ENCODE measurements around the gene F5. TPM values are rescaled to one million over a fixed set of nuclear protein-coding genes. Genes with fewer than 3 reads are reported as not detected.

F5 gene
- total RNA-seq, 1 donor from 2014 or later: 1.6 TPM

DNA sequence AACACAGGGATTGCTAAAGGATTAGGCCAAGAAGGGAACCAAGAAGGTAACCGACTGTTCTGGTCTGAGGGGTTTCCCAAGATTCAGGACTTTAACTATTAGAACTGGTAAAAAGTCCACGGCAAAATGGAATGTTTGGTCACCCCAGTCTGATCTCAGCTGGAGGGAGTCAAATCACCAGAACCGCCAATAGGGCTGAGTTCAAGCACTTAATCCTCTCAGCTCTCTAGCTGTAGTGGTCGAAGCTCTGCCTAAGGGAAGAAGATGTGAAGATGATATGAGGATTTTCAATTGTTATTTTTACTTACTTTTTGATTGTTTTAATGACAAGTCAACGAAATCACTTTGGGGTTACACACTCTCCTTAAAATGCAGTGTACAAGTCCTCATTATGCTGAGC, 29.1 kb downstream of the F5 start:
- intact Hi-C loops (cut with DNase I): no loop called here
- TF ChIP-seq CTCF (IDR thresholded peaks at IDR 0.05): no peak
- DNase-seq (no peak), ATAC-seq (no peak)
- no peaks in the 10 kb centered on the region for H3K9me3 ChIP-seq
- no peaks in the 10 kb centered on the region for H3K36me3 ChIP-seq
- H3K4me3 ChIP-seq: no peak overlapping the region
- no peaks in the 10 kb centered on the region for H3K27me3 ChIP-seq
- H3K27ac ChIP-seq: no peak overlapping the region
- H3K4me1 ChIP-seq: no peaks in the 10 kb centered on the region

GRCh38 chr1:169550294-169550693, 36.0 kb downstream of the F5 start:
- no peaks in the 10 kb centered on the region for H3K4me1 ChIP-seq
- ATAC-seq (peak; percentile 77), DNase-seq (no peak)
- H3K27ac ChIP-seq: no peak overlapping the region
- intact Hi-C loops (cut with DNase I): no loop called here
- no peaks in the 10 kb centered on the region for H3K27me3 ChIP-seq
- H3K9me3 ChIP-seq: no peaks in the 10 kb centered on the region
- no peaks in the 10 kb centered on the region for H3K36me3 ChIP-seq
- H3K4me3 ChIP-seq: no peak overlapping the region
- peak; percentile 53 for TF ChIP-seq CTCF (IDR thresholded peaks at IDR 0.05)

- H3K4me3 ChIP-seq: no peak overlapping the region
- ATAC-seq (no peak), DNase-seq (no peak)
- TF ChIP-seq CTCF (IDR thresholded peaks at IDR 0.05): no peak
- intact Hi-C loops (cut with DNase I): loop anchor here (10.0 kb wide), 1 partner anchor 83 kb away; no protein-coding TSS in a partner anchor
- no peaks in the 10 kb centered on the region for H3K9me3 ChIP-seq
- H3K27ac ChIP-seq: no peak overlapping the region
- no peaks in the 10 kb centered on the region for H3K27me3 ChIP-seq
- H3K36me3 ChIP-seq: no peaks in the 10 kb centered on the region
- no peaks in the 10 kb centered on the region for H3K4me1 ChIP-seq
Measured at GRCh38 chr1:169548282-169548681, 38.0 kb downstream of the F5 start.

- TF ChIP-seq CTCF (IDR thresholded peaks at IDR 0.05): peak; percentile 80
- intact Hi-C loops (cut with DNase I): loop anchor here (10.0 kb wide), 1 partner anchor 82 kb away; no protein-coding TSS in a partner anchor
- Histone ChIP-seq H3K27me3 (no peaks in the 10 kb centered on the region), H3K4me3 (no peak overlapping the region), H3K27ac (no peak overlapping the region), H3K36me3 (no peaks in the 10 kb centered on the region), H3K4me1 (no peaks in the 10 kb centered on the region), H3K9me3 (no peaks in the 10 kb centered on the region)
- ATAC-seq: peak; percentile 96
- DNase-seq: no peak
Measured at GRCh38 chr1:169546087-169546995, 39.9 kb downstream of the F5 start.

DNA sequence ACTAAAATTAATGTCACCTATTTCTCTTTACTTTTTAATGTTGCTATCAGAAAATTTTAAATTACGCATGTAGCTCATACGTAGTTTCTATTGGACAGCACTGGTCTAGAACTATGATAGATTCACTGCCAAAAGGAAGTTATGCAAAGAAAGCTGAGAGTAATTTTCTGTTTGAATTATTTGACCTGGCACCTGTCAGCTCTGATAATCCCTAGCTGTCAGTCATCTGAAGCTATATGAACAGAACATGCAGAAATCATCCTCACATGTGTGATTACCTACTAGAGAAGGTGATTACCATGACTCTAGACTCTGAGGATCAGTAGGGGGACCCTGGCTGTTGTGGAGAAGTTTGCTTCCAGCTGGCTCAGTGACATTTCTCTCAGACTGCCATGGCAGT, 40.8 kb downstream of the F5 start:
- Histone ChIP-seq H3K9me3 (no peaks in the 10 kb centered on the region), H3K4me1 (no peaks in the 10 kb centered on the region), H3K27me3 (no peaks in the 10 kb centered on the region), H3K4me3 (no peak overlapping the region), H3K36me3 (no peaks in the 10 kb centered on the region), H3K27ac (no peak overlapping the region)
- no peak for ATAC-seq
- no peak for TF ChIP-seq CTCF (IDR thresholded peaks at IDR 0.05)
- intact Hi-C loops (cut with DNase I): loop anchor here (10.0 kb wide), 1 partner anchor 81 kb away; no protein-coding TSS in a partner anchor
- no peak for DNase-seq

All from upper lobe of right lung (tissue), 1 donor.